Heart right ventricle (tissue), 16 donors: ENCODE measurements around the gene PSME2. TPM values are rescaled to one million over a fixed set of nuclear protein-coding genes. Genes with fewer than 3 reads are reported as not detected.

ENCODE experiments used
- ATAC-seq, 8 donors: fragments of 200-7000 bp; cut with Tn5 transposase; one replicate each; pipeline ENCODE4 v1.9.1; 2020; ENCODE audit warnings: mild to moderate bottlenecking in 8 of 8, moderate library complexity in 8 of 8, moderate number of reproducible peaks in 1 of 8
- DNase-seq, 2 donors: peaks; one replicate each; pipeline ENCODE4 v3.0.0-alpha.2; 2020
- H3K27ac ChIP-seq, 10 donors: fragments of 200-600 bp; sonication (generic) in 2 of 10; one replicate each; pipeline versions ENCODE4 v1.5.0 to v1.8.0; 2020 to 2022; ENCODE audit warnings: mild to moderate bottlenecking in 3 of 10
- H3K27me3 ChIP-seq, 7 donors: fragments of 200-600 bp; one replicate each; pipeline ENCODE4 v1.8.0; 2021 to 2022; ENCODE audit warnings: mild to moderate bottlenecking in 2 of 7
- H3K36me3 ChIP-seq, 9 donors: fragments of 200-600 bp; sonication (generic) in 1 of 9; one replicate each; pipeline versions ENCODE4 v1.5.0 to v1.8.0; 2020 to 2022; ENCODE audit warnings: mild to moderate bottlenecking in 2 of 9
- H3K4me1 ChIP-seq, 9 donors: fragments of 200-600 bp; sonication (generic) in 1 of 9; one replicate each; pipeline versions ENCODE4 v1.5.0 to v1.8.0; 2020 to 2022; ENCODE audit warnings: mild to moderate bottlenecking in 4 of 9
- H3K4me3 ChIP-seq, 10 donors: fragments of 200-600 bp; sonication (generic) in 2 of 10; one replicate each; pipeline versions ENCODE4 v1.5.0 to v1.8.0; 2020 to 2022; ENCODE audit warnings: mild to moderate bottlenecking in 7 of 10, moderate library complexity in 2 of 10
- H3K9me3 ChIP-seq, 11 donors: fragments of 200-600 bp in 10 of 11; sonication (generic) in 2 of 11; one replicate each; pipeline versions ENCODE4 v1.5.0 to v1.8.0; 2013 to 2022; ENCODE audit warnings: mild to moderate bottlenecking in 2 of 11, control low read depth in 1 of 11, moderate library complexity in 1 of 11
- WGBS, 2 donors: extraction: QIAGEN DNeasy Blood & Tissue Kit; methylation state at CpG; one replicate each; pipeline ENCODE4 v1.1.7; 2013; ENCODE audit warnings: inconsistent platforms in 1 of 2; 5-methylcytosine and 5-hydroxymethylcytosine counted together
- intact Hi-C, 10 donors: fragments of 100-400 bp; cut with DNase I; formaldehyde crosslinking; loops; one replicate each; pipeline versions ENCODE4 v1.11.1 to v1.14.2; 2022
- polyA plus RNA-seq, 2 donors: library from polyadenylated mRNA; stranded (reverse); fragments of 200-250 nt; gene quantifications; one replicate each; pipeline ENCODE4 v1.2.3, GENCODE V29; 2013
- total RNA-seq, 10 donors: library from RNA; stranded (reverse); fragmentation: NEBNext Ultra II Directional in 3 of 10; extraction: Animal tissue kit (Norgen Biotek cat#: 25700) in 3 of 10; gene quantifications; one replicate each; pipeline versions ENCODE4 v1.2.1 to v1.2.4, GENCODE V29; 2021 to 2023
- TF ChIP-seq, protein P1 (sequence below), 9 donors: fragments of 200-600 bp; sonication (generic) in 2 of 9; IDR thresholded peaks; one replicate each; pipeline versions ENCODE4 v1.5.0 to v1.8.0; 2021 to 2022; ENCODE audit warnings: antibody characterized with exemption in 9 of 9, mild to moderate bottlenecking in 5 of 9, moderate library complexity in 1 of 9
- donor health status: Arrhythmogenic right ventricular cardiomyopathy.
- donor health status: ischemic (EF 13 %, LVEDD 7.1; RV severe dilation, severe dysfunction).
- donor health status: healthy with polysubstance abuse.
- donor health status: DM: no; HTN: yes; CAD: no.
- donor health status: DM: no; HTN: no; CAD: no.
- donor health status: ischemic (EF 25% LVEDD 6.9; RV normal size, moderate dysfunction).
- donor health status: ischemic (EF 25% LVEDD 5.7; RV mildly dilated, moderate dysfunction).
- donor health status: healthy.
- donor health status: DM: yes; HTN: yes; CAD: no.
- donor health status: Ischemic cardiomyopathy.
- donor health status: ischemic (EF 35%, LVEDD 5.7; RV mildly dilated, moderate dysfunction).
- donor health status: nonischemic (EF 11% LVEDD 7.7; RV severe dilation, severe dysfunction).
- donor health status: DM: yes; HTN: yes; CAD: no.
- donor health status: PGD.
- donor health status: ischemic (EF 29% LVEDD 5.4; RV normal size, mild dysfunction).
- donor health status: nonischemic (EF 23%, LVEDD 6.1; RV moderate dilation, normal function).

PSME2 gene
- total and polyA plus RNA-seq, 12 donors: 62.6 to 347 (median 85.5) TPM

DNA sequence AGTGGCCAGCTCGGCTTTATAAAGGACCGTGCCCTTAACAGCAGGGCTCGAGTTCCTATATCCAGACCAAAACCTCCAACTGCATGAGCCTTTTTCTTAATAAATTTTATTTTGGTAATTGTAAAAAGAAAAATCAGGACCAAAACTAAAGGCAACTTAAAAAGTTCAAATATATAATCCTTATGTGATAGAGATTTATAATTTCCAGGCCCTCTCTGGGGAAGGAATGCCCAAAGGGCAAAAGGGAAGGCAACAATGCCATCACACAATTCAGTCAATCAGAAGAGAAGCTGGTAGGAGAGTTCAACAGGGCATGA is 42.6 kb upstream of the PSME2 start:
- peak overlapping the region in 9 of 10 donors; percentile 11 to 83 (median 67) for H3K27ac ChIP-seq

GRCh38 chr14:24188251-24189058 is 42.0 kb upstream of the PSME2 start, which contains the start of gene IPO4:
IPO4 (minus strand) TSS chr14:24188816; CDS start chr14:24188787, 29 bp downstream.
- Histone ChIP-seq H3K4me1 (peaks cover 4 to 24% (median 19%) of the 10 kb centered on the region in 9 donors), H3K4me3 (peak within 1 kb of the TSS; percentile 58 to 94 (median 68)), H3K36me3 (peaks cover 0 to 76% (median 27%) of the 10 kb centered on the region in 9 donors), H3K9me3 (no peaks in the 10 kb centered on the region), H3K27me3 (no peaks in the 10 kb centered on the region), H3K27ac (peak within 1 kb of the TSS; percentile 17 to 83 (median 68))
- TF ChIP-seq, protein P1, sequence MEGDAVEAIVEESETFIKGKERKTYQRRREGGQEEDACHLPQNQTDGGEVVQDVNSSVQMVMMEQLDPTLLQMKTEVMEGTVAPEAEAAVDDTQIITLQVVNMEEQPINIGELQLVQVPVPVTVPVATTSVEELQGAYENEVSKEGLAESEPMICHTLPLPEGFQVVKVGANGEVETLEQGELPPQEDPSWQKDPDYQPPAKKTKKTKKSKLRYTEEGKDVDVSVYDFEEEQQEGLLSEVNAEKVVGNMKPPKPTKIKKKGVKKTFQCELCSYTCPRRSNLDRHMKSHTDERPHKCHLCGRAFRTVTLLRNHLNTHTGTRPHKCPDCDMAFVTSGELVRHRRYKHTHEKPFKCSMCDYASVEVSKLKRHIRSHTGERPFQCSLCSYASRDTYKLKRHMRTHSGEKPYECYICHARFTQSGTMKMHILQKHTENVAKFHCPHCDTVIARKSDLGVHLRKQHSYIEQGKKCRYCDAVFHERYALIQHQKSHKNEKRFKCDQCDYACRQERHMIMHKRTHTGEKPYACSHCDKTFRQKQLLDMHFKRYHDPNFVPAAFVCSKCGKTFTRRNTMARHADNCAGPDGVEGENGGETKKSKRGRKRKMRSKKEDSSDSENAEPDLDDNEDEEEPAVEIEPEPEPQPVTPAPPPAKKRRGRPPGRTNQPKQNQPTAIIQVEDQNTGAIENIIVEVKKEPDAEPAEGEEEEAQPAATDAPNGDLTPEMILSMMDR (IDR thresholded peaks at IDR 0.05): no peak
- DNase-seq (peak; percentile 92 to 97), ATAC-seq (peak; percentile 89 to 98 (median 95))
- 0 to 1% methylated on average over 63 to 65 of the region's 65 CpGs for WGBS, 2 donors
- intact Hi-C loops: loop anchor here in 1 of 10 donors (2.0 kb wide), 1 partner anchor 44 kb away; the partner anchor contains the start of genes GMPR2 and NEDD8

More for the DNA sequence above, 42.6 kb upstream of the PSME2 start:
- intact Hi-C loops: loop anchor here in 1 of 10 donors (2.0 kb wide), 1 partner anchor 44 kb away; the partner anchor contains the start of genes GMPR2 and NEDD8
- peaks cover 0 to 73% (median 24%) of the 10 kb centered on the region in 9 donors for H3K36me3 ChIP-seq
- ATAC-seq (no peak), DNase-seq (no peak)
- TF ChIP-seq, protein P1 (IDR thresholded peaks at IDR 0.05): no peak
- WGBS, 2 donors: 4 to 6% methylated on average over 3 of the region's 3 CpGs
- H3K4me3 ChIP-seq: peak overlapping the region in 8 of 10 donors; percentile 65 to 94 (median 68)
- H3K9me3 ChIP-seq: no peaks in the 10 kb centered on the region
- H3K4me1 ChIP-seq: peaks cover 4 to 27% (median 20%) of the 10 kb centered on the region in 9 donors
- H3K27me3 ChIP-seq: no peaks in the 10 kb centered on the region

DNA sequence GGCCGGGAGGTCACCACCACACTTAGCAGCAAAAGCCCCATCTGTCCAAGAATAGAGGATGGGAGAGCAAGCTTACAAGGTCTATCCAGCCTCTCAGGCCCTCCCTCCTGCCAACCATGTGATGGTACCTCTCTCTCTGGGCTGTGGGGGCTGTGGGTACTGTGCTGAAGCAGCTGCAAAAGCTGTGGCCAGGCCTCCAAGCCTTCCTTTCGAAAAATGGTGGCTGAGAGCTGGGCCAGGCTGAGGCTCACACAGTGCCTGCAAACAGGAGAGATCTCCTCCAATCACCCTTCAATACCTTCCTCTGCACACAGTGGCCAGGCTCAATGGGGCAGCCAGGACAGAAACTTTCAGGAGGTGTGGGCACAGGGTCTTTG is 41.1 kb upstream of the PSME2 start:
- 84 to 85% methylated on average over 2 of the region's 2 CpGs for WGBS, 2 donors
- no peaks in the 10 kb centered on the region for H3K27me3 ChIP-seq
- peak overlapping the region in 4 of 10 donors; percentile 64 to 76 (median 70) for H3K27ac ChIP-seq
- peaks cover 4 to 24% (median 19%) of the 10 kb centered on the region in 9 donors for H3K4me1 ChIP-seq
- H3K4me3 ChIP-seq: peak overlapping the region in 9 of 10 donors; percentile 58 to 94 (median 68)
- TF ChIP-seq, protein P1 (IDR thresholded peaks at IDR 0.05): no peak
- intact Hi-C loops: no loop called here
- DNase-seq: no peak
- ATAC-seq: peak in 1 of 8 donors; percentile 3
- no peaks in the 10 kb centered on the region for H3K9me3 ChIP-seq
- peaks cover 0 to 77% (median 30%) of the 10 kb centered on the region in 9 donors for H3K36me3 ChIP-seq

- Histone ChIP-seq H3K27me3 (no peaks in the 10 kb centered on the region), H3K36me3 (peaks cover 0 to 77% (median 24%) of the 10 kb centered on the region in 9 donors), H3K4me3 (peak overlapping the region in 1 of 10 donors; percentile 94), H3K9me3 (no peaks in the 10 kb centered on the region), H3K27ac (no peak overlapping the region), H3K4me1 (peaks cover 4 to 24% (median 19%) of the 10 kb centered on the region in 9 donors)
- TF ChIP-seq, protein P1 (IDR thresholded peaks at IDR 0.05): no peak
- ATAC-seq: no peak
- intact Hi-C loops: no loop called here
- no peak for DNase-seq
- 93 to 95% methylated on average over 10 of the region's 10 CpGs for WGBS, 2 donors
These were observed 40.6 kb upstream of the PSME2 start for GRCh38 chr14:24186831-24187538.
